HepG2 (cell line): ENCODE results near the gene BPHL. TPM values are rescaled to one million over a fixed set of nuclear protein-coding genes. Genes with fewer than 3 reads are reported as not detected.

ENCODE experiments used
- CC2D1A ChIP-seq: sonication (generic); formaldehyde crosslinking; IDR thresholded peaks from 2 replicates; pipeline ENCODE4 v1.8.1; 2023; ENCODE audit warnings: mild to moderate bottlenecking, missing genetic modification reagents
- CCDC6 ChIP-seq: sonication (generic); formaldehyde crosslinking; IDR thresholded peaks from 2 replicates; pipeline ENCODE4 v1.8.1; 2022; ENCODE audit warnings: mild to moderate bottlenecking, missing genetic modification reagents, moderate library complexity
- HHEX ChIP-seq: IDR thresholded peaks from 2 replicates; pipeline ENCODE4 v1.6.1; 2016; ENCODE audit warnings: control low read depth
- KMT2B ChIP-seq: IDR thresholded peaks from 2 replicates; pipeline ENCODE4 v1.6.1; 2016; ENCODE audit warnings: missing genetic modification reagents, missing compliant biosample characterization
- MYC ChIP-seq: sonication (generic); formaldehyde crosslinking; IDR thresholded peaks from 2 replicates; pipeline ENCODE4 v1.9.0; 2021; ENCODE audit warnings: missing genetic modification reagents, borderline replicate concordance
- POLR2A ChIP-seq, 2 experiments: IDR thresholded peaks; 2 replicates each; pipeline ENCODE4 v1.6.1; 2011; ENCODE audit warnings: low read depth in 2 of 2, low read length in 2 of 2, mild to moderate bottlenecking in 1 of 2, moderate library complexity in 1 of 2; ENCODE audit not compliant: insufficient read depth in 1 of 2
- RFX1 ChIP-seq: fragments of 450-650 bp; IDR thresholded peaks from 2 replicates; pipeline ENCODE4 v1.6.1; 2017
- SMAD9 ChIP-seq: sonication (generic); formaldehyde crosslinking; IDR thresholded peaks from 2 replicates; pipeline ENCODE4 v1.5.1; 2020; ENCODE audit warnings: mild to moderate bottlenecking, missing genetic modification reagents
- SP5 ChIP-seq: IDR thresholded peaks from 2 replicates; pipeline ENCODE4 v1.6.1; 2016; ENCODE audit warnings: low read depth, borderline replicate concordance
- ZNF121 ChIP-seq: sonication (generic); formaldehyde crosslinking; IDR thresholded peaks from 2 replicates; pipeline ENCODE4 v1.5.0; 2020; ENCODE audit warnings: mild to moderate bottlenecking, missing genetic modification reagents
- ZNF253 ChIP-seq: sonication (generic); formaldehyde crosslinking; IDR thresholded peaks from 2 replicates; pipeline ENCODE4 v1.8.0; 2022; ENCODE audit warnings: mild to moderate bottlenecking, missing genetic modification reagents, borderline replicate concordance
- ZNF296 ChIP-seq: sonication (generic); formaldehyde crosslinking; conservative IDR thresholded peaks from 2 replicates; pipeline ENCODE4 v1.5.0; 2020; ENCODE audit warnings: mild to moderate bottlenecking, missing genetic modification reagents
- ZNF562 ChIP-seq: sonication (generic); formaldehyde crosslinking; IDR thresholded peaks from 2 replicates; pipeline ENCODE4 v1.8.0; 2022; ENCODE audit warnings: missing genetic modification reagents, borderline replicate concordance
- polyA plus RNA-seq, 8 experiments: library from polyadenylated mRNA; depleted of rRNA in 3 of 8; stranded (reverse) in 7 of 8; unstranded in 1 of 8; fragments of >200 nt; fragmentation: Illumina TruSeq in 4 of 8; extraction: Trizol in 4 of 8; gene quantifications; 2 replicates each; pipeline versions ENCODE4 v1.2.1 to v1.2.3, GENCODE V29; 2011 to 2016; ENCODE audit warnings: low read depth in 4 of 8, missing spikeins in 1 of 8, mixed read lengths in 1 of 8; ENCODE audit not compliant: insufficient read depth in 1 of 8
- total RNA-seq, 5 experiments: library from RNA; depleted of rRNA; stranded (reverse); fragments of >200 nt; fragmentation: Illumina TruSeq; extraction: Trizol; gene quantifications; 2 replicates each; pipeline ENCODE4 v1.2.3, GENCODE V29; 2016; ENCODE audit warnings: low read depth in 1 of 5
- TF ChIP-seq, protein P1 (sequence below): sonication (generic); formaldehyde crosslinking; IDR thresholded peaks from 2 replicates; pipeline ENCODE4 v1.8.0; 2022; ENCODE audit warnings: low read depth, missing genetic modification reagents
- TF ChIP-seq, protein P2 (sequence below): sonication (generic); formaldehyde crosslinking; IDR thresholded peaks from 2 replicates; pipeline ENCODE4 v1.4.0; 2020; ENCODE audit warnings: mild to moderate bottlenecking, missing genetic modification reagents
- TF ChIP-seq, protein P3 (sequence below): sonication (generic); formaldehyde crosslinking; IDR thresholded peaks from 2 replicates; pipeline ENCODE4 v1.9.0; 2021; ENCODE audit warnings: missing genetic modification reagents, borderline replicate concordance
- TF ChIP-seq, protein P4 (sequence below): sonication (generic); formaldehyde crosslinking; IDR thresholded peaks from 2 replicates; pipeline ENCODE4 v1.4.0; 2020; ENCODE audit warnings: missing genetic modification reagents
- TF ChIP-seq, protein P5 (sequence below): IDR thresholded peaks from 2 replicates; pipeline ENCODE4 v1.6.1; 2016; ENCODE audit warnings: missing biosample characterization, missing genetic modification reagents, low read depth

Gene BPHL
- total and polyA plus RNA-seq, 2 of the 13 experiments (the other 11 are each of a cell fraction or from before 2014, with no cell fraction given), result 37.8 to 39.5 TPM

DNA sequence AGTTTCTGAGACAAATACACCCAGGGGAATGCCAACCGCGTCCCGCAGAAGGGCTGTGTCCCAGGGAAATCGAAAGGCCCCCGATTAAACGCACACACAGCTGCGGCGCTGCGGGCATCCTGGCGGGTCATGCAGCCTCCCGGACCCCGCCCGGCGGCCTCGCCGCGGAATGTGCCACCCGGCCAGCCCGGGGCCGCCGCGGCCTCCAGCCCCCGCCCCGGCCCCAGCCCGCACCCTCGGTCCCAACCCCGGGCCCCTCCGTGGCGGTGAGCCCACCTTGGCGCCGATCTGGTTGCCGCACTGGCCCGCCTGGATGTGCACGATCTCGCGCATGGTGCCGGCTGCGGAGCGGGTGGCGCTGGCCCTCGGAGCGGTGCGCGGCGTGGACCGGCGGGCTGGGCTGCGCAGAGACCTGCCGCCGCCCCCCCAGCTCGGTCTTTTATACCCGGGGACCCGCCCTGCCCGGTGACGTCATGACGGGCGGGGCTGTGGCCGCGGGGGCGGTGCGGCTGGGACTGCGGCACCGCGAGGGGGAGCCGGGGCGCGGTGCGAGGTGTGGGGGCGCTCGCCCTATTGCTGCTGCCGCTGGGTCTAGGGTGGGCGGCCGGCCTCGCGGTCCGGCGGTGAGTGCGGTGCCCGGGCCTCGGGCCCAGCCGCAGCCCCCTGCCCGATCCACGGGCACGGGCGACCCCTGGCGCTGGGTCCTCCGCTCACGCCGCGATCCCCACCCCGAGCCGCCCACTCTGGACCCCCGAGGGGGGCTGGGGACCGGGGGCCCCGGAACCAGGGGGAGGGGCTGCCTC is 38.8 kb downstream of the BPHL start, which contains the start of gene TUBB2A (continued):
- TF ChIP-seq, protein P1, sequence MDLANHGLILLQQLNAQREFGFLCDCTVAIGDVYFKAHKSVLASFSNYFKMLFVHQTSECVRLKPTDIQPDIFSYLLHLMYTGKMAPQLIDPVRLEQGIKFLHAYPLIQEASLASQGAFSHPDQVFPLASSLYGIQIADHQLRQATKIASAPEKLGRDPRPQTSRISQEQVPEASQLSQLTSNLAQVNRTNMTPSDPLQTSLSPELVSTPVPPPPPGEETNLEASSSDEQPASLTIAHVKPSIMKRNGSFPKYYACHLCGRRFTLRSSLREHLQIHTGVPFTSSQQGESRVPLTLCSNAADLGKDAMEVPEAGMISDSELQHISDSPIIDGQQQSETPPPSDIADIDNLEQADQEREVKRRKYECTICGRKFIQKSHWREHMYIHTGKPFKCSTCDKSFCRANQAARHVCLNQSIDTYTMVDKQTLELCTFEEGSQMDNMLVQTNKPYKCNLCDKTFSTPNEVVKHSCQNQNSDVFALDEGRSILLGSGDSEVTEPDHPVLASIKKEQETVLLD (CRISPR knock-in tag), result no peak
- TF ChIP-seq, protein P2, sequence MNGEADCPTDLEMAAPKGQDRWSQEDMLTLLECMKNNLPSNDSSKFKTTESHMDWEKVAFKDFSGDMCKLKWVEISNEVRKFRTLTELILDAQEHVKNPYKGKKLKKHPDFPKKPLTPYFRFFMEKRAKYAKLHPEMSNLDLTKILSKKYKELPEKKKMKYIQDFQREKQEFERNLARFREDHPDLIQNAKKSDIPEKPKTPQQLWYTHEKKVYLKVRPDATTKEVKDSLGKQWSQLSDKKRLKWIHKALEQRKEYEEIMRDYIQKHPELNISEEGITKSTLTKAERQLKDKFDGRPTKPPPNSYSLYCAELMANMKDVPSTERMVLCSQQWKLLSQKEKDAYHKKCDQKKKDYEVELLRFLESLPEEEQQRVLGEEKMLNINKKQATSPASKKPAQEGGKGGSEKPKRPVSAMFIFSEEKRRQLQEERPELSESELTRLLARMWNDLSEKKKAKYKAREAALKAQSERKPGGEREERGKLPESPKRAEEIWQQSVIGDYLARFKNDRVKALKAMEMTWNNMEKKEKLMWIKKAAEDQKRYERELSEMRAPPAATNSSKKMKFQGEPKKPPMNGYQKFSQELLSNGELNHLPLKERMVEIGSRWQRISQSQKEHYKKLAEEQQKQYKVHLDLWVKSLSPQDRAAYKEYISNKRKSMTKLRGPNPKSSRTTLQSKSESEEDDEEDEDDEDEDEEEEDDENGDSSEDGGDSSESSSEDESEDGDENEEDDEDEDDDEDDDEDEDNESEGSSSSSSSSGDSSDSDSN (CRISPR knock-in tag), result peak; percentile 62; the same call in 1 of the 2 replicates
- no peak for TF ChIP-seq RFX1
- TF ChIP-seq MYC, result no peak; the same call in 1 of the 2 replicates
- TF ChIP-seq ZNF121 (CRISPR knock-in tag), result 0 out of 2 replicates have a peak, but pooled peaks have one; percentile 47
- TF ChIP-seq POLR2A (IDR thresholded peaks at IDR 0.05; ENCODE audit: insufficient read depth in 1 of 2, low read depth in 2 of 2, low read length in 2 of 2), result peak; percentile 78 to 96
- TF ChIP-seq, protein P3, sequence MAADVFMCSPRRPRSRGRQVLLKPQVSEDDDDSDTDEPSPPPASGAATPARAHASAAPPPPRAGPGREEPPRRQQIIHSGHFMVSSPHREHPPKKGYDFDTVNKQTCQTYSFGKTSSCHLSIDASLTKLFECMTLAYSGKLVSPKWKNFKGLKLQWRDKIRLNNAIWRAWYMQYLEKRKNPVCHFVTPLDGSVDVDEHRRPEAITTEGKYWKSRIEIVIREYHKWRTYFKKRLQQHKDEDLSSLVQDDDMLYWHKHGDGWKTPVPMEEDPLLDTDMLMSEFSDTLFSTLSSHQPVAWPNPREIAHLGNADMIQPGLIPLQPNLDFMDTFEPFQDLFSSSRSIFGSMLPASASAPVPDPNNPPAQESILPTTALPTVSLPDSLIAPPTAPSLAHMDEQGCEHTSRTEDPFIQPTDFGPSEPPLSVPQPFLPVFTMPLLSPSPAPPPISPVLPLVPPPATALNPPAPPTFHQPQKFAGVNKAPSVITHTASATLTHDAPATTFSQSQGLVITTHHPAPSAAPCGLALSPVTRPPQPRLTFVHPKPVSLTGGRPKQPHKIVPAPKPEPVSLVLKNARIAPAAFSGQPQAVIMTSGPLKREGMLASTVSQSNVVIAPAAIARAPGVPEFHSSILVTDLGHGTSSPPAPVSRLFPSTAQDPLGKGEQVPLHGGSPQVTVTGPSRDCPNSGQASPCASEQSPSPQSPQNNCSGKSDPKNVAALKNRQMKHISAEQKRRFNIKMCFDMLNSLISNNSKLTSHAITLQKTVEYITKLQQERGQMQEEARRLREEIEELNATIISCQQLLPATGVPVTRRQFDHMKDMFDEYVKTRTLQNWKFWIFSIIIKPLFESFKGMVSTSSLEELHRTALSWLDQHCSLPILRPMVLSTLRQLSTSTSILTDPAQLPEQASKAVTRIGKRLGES (CRISPR knock-in tag), result no peak; the same call in 1 of the 2 replicates
- no peak for TF ChIP-seq HHEX
- peak; percentile 83 for TF ChIP-seq SP5 (CRISPR knock-in tag)
- TF ChIP-seq ZNF296 (CRISPR knock-in tag), result no peak
- TF ChIP-seq KMT2B (CRISPR knock-in tag), result no peak; the same call in 1 of the 2 replicates
- TF ChIP-seq CCDC6 (CRISPR knock-in tag), result peak; percentile 93
- TF ChIP-seq, protein P4, sequence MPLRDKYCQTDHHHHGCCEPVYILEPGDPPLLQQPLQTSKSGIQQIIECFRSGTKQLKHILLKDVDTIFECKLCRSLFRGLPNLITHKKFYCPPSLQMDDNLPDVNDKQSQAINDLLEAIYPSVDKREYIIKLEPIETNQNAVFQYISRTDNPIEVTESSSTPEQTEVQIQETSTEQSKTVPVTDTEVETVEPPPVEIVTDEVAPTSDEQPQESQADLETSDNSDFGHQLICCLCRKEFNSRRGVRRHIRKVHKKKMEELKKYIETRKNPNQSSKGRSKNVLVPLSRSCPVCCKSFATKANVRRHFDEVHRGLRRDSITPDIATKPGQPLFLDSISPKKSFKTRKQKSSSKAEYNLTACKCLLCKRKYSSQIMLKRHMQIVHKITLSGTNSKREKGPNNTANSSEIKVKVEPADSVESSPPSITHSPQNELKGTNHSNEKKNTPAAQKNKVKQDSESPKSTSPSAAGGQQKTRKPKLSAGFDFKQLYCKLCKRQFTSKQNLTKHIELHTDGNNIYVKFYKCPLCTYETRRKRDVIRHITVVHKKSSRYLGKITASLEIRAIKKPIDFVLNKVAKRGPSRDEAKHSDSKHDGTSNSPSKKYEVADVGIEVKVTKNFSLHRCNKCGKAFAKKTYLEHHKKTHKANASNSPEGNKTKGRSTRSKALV (CRISPR knock-in tag), result no peak
- TF ChIP-seq, protein P5, sequence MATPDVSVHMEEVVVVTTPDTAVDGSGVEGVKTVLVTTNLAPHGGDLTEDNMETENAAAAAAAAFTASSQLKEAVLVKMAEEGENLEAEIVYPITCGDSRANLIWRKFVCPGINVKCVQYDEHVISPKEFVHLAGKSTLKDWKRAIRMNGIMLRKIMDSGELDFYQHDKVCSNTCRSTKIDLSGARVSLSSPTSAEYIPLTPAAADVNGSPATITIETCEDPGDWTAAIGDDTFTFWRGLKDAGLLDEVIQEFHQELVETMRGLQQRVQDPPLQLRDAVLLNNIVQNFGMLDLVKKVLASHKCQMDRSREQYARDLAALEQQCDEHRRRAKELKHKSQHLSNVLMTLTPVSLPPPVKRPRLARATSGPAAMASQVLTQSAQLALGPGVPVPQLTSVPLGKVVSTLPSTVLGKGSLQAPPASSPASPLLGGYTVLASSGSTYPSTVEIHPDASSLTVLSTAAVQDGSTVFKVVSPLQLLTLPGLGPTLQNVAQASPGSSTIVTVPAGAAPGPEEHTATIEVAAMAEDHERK (CRISPR knock-in tag), result no peak
- TF ChIP-seq CC2D1A (CRISPR knock-in tag), result 0 out of 2 replicates have a peak, but pooled peaks have one; percentile 81
- peak; percentile 97 for TF ChIP-seq ZNF253 (CRISPR knock-in tag)
- no peak for TF ChIP-seq SMAD9 (CRISPR knock-in tag)
- TF ChIP-seq ZNF562 (CRISPR knock-in tag), result no peak
